HG03558 (cell line): ENCODE measurements around the gene HBG2.
"Not testable (repeated sequence)": the region's sequence is repeated elsewhere in the genome, so short reads cannot be mapped to it uniquely, and the experiment has no call there.

Experiments
- ATAC-seq: cut with Tn5 transposase; IDR thresholded peaks from one replicate; pipeline ENCODE4 v1.9.1; 2021; ENCODE audit warnings: moderate number of reproducible peaks; ENCODE audit not compliant: unreplicated experiment; ENCODE audit errors: extremely low read depth

HBG2 gene

DNA sequence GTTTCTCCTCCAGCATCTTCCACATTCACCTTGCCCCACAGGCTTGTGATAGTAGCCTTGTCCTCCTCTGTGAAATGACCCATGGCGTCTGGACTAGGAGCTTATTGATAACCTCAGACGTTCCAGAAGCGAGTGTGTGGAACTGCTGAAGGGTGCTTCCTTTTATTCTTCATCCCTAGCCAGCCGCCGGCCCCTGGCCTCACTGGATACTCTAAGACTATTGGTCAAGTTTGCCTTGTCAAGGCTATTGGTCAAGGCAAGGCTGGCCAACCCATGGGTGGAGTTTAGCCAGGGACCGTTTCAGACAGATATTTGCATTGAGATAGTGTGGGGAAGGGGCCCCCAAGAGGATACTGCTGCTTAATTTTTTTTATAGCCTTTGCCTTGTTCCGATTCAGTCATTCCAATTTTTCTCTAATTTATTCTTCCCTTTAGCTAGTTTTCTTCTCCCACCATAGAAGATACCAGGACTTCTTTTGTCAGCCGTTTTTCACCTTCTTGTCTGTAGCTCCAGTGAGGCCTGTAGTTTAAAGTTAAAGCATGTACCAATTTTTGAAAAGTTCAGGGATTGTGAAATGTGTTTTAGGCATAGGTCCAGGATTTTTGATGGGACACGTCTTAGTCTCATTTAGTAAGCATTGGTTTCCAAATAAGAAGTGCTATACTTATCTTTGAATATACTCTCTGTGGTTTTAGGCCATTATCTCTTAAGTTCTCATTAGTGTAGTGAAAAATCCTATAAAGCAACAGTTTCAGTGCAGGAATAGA, at the start of gene HBG2:
Gene HBG2, minus strand, starts transcription at position 136 of the 768 bp plus-strand sequence. Its CDS starts 53 bp downstream, at position 83.
- ATAC-seq = not testable (repeated sequence)

DNA sequence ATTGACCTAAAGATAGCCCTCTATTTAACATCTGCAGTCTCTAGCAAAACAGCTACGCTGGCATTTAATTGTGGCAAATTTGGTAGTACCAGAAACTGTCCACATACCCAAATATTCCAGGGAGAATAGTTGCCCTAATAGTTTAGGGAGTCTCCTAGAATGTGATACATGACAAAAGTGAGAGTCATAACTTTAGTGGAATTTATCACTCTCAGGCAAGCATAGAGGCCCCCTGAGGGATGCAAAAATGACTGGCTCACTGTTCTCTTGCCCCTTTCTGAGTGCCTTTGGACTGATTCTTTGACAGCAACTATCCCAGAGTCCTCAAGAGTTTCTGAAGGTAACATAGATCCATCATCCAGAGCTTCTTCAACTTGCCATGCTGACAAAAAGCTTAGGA, 49.5 kb upstream of the HBG2 start:
- ATAC-seq = no peak

DNA sequence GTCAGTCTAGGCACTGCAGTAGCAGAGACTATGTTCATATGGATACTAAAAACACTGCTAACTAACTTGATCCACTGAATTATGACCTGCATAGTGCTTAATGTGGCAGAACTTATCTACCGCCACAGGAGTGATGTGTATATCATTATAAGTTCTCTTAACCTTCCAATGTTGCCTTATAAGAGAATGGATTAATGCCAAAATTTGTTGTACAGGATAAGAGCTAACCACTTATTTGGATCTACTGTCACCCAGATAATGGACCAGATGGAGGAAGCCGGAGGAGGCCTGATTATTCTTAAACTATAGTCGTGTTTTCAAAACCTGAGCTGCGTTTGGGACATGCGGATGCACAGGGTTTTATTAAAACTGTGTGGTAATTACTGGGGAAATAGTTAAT, 49.0 kb upstream of the HBG2 start:
- no peak for ATAC-seq

DNA sequence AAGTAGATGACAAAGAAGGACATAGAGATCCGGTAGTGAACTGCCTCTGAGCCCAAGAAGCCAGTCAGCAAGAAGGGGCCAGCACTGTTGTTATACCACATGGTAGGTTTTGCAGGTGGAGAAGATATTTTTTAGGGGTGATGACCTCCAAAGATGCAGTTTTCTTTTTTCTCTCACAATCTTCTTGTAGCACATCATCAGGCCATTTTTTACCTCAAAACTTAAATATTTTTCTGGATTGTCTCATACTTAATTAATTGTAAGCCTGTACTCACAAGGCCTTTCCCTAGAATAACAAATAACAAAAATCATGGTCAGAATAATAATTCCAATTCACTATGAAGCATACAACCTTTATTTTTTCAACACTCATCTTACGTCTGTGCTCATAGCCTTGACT, 47.3 kb upstream of the HBG2 start, which contains the start of gene OR51B4:
Gene OR51B4, minus strand, starts transcription at position 101 of the 400 bp plus-strand sequence. Its CDS starts 0 bp downstream, at position 101.
- no peak for ATAC-seq

DNA sequence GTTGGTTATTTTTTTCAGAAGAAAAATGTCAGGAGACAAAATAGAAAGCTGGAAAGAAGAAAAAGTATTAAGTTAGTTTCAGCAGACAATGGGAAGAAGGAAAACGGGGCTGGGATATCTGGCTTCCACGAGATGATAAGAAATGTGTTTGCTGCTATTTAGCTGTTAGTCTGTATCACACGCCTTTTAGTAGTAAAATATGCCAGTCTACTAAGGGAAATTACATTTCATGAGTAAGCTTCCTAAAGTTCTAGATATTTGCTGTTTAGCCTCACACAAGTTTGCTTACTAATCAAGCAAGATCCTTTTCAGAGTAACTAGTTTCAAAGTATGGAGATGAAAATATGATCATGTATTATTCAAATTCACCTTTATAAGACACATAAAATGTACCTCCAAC, 45.7 kb upstream of the HBG2 start:
- ATAC-seq = no peak

DNA sequence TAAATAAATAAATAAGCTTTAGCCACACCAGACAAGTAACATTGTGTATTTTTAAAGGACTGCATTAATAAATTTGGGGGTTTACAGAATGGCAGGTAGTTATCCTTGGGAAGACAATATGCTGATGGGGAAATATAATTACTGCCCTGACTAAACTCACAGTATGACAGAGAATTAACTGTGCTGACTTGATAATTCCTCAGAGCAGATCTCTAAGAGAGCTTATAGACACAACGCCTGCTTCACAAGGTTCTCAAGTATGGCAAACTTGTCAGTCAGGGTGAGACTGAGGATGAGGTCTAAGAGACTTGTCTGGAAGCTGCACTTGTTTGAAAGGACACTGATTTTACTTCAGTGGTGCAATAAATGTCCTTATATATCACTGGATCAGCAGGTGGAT, 43.9 kb upstream of the HBG2 start:
- ATAC-seq = no peak

DNA sequence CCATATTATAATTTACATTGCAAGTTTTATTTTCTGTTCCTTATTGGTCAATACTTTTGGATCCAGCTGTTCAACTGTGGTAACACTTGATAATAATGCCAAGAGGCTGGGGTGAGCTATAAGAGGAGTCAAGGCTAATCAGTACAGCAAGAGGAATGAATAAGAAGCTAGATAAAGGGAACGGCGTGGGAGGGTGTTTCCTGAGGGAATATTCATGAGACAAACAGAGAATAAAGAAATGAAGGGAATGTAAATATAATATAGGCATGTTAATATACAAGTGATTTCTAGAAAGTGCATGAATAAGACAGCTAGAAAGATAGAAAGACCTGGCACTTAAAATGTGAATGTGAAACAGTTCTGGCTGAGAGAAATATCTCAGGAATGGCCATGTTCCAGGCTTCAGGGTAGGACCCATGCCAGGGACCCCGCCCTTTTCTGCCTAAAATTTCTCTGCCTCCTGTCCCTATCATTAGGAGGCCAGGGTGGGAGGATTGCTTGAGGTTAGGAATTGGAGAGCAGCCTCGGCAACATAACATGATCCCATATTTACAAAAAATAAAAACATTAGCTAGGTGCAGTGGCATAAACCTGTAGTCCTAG, 43.2 kb upstream of the HBG2 start:
- no peak for ATAC-seq

DNA sequence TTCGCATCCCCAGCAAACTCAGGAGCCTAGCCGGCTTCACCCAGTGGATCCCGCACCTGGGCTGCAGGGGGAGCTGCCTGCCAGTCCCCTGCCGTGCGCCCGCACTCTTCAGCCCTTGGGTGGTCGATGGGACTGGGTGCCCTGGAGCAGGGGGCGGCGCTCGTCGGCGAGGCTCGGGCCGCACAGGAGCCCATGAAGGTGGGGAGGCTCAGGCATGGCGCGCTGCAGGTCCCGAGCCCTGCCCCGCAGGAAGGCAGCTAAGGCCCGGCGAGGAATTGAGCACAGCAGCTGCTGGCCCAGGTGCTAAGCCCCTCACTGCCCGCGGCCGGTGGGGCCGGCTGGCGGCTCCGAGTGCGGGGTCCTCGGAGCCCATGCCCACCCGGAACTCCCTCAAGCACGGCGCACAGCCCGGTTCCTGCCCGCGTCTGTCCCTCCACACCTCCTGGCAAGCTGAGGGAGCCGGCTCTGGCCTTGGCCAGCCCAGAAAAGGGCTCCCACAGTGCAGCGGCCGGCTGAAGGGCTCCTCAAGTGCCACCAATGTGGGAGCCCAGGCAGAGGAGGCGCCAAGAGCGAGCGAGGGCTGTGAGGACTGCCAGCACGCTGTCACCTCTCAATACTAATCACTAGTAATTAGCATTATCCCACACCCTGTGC, 39.9 kb upstream of the HBG2 start:
- not testable (repeated sequence) for ATAC-seq

DNA sequence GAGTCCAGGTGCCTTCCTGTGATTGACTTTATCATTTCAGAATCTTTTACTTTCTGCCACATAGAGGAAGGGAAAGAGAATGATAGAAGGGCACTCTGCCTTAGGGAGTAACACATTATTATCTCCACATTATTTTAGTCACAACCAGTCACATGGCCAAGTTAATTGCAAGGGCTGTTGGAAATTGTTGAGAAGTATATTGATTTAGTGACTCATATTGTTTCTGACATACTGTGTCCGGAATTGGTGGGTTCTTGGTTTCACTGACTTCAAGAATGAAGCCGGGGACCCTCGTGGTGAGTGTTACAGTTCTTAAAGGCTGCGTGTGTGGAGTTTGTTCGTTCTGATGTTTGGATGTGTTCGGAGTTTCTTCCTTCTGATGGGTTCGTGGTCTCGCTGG, 38.4 kb upstream of the HBG2 start:
- no peak for ATAC-seq

DNA sequence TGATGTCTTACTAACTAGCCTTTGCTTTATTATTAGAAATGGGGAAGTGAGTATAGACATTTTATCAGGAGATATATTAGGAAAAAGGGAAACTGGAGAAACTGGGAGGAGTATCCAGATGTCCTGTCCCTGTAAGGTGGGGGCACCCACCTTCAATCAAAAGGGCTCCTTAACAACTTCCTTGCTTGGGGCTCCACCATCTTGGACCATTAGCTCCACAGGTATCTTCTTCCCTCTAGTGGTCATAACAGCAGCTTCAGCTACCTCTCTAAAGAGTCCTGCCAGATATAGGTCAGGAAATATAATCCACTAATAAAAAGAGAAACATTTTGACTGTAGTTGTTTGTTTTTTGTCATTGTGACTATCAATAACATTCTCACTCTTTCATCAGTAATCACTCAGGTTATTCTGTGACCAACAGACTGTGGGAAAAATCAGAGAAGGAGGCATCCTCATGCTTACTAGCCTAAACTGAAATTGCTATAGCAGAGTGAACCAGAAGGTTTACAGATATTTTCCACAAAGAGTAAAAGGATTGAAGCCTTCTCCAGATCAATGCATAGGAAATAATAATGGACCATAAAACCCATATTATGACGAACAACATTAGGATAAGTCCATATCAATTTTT, 36.7 kb upstream of the HBG2 start:
- peak; percentile 68 for ATAC-seq

DNA sequence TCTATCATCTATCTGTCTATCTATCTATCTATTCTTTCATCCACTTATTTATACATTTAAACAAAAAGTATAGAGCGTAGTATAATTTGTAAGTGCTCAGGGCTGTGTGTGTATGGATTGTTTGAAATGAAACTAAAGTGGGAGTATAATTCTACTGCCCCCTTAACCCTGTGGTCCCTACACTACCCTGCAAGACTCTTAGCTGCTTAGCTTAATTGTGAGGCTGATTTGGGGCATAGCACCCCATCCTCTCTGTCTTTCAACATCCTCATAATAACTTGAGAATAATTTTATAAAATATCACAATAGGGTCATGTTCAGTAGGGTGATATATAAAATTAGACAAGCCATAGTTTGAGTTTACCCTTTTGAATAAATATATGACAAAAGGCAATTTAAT, 35.5 kb upstream of the HBG2 start:
- no peak for ATAC-seq

DNA sequence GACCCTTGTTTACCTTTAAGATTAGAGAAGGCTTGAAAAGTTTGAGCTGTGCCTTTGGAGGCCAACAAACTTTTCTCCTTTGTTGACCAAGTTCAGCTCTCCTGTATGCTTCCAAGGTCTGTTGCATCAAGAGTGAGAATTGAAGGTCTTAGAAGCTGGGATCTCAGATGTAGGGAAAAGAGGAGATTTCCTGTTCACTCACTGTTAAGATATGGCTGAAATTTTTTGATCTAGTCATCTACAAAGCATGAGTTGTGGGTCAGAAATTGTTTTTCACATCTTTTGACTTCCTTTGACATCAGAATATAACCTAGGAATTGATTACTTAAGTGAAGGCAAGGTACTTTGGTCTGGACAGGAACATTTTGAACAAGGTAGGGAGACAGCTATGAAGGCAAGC, 35.1 kb upstream of the HBG2 start:
- ATAC-seq = no peak

DNA sequence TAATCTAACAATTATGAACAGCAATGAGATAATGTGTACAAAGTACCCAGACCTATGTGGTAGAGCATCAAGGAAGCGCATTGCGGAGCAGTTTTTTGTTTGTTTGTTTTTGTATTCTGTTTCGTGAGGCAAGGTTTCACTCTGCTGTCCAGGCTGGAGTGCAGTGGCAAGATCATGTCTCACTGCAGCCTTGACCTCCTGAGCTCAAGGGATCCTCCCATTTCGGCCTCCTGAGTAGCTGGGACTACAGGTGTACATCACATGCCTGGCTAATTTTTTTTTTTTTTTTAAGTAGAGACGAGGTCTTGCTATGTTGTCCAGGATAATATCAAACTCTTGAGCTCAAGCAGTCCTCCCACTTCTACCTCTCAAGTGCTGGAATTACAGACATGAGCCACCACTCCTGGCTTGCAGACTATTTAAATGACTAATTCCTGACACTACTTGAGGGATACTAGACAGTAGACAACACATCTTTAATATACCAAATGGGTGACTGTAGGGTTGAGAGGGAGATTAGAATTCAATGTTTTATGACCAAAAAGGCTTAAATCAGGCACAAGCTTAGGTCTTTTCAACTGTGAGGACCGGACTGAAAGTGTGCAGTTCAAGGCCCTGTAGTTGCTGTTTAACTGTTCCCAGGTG, 34.4 kb upstream of the HBG2 start:
- ATAC-seq = no peak

DNA sequence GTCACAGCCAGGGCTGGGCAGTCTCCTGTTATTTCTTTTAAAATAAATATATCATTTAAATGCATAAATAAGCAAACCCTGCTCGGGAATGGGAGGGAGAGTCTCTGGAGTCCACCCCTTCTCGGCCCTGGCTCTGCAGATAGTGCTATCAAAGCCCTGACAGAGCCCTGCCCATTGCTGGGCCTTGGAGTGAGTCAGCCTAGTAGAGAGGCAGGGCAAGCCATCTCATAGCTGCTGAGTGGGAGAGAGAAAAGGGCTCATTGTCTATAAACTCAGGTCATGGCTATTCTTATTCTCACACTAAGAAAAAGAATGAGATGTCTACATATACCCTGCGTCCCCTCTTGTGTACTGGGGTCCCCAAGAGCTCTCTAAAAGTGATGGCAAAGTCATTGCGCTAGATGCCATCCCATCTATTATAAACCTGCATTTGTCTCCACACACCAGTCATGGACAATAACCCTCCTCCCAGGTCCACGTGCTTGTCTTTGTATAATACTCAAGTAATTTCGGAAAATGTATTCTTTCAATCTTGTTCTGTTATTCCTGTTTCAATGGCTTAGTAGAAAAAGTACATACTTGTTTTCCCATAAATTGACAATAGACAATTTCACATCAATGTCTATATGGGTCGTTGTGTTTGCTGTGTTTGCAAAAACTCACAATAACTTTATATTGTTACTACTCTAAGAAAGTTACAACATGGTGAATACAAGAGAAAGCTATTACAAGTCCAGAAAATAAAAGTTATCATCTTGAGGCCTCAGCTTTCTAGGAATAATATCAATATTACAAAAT, 33.7 kb upstream of the HBG2 start:
- no peak for ATAC-seq

DNA sequence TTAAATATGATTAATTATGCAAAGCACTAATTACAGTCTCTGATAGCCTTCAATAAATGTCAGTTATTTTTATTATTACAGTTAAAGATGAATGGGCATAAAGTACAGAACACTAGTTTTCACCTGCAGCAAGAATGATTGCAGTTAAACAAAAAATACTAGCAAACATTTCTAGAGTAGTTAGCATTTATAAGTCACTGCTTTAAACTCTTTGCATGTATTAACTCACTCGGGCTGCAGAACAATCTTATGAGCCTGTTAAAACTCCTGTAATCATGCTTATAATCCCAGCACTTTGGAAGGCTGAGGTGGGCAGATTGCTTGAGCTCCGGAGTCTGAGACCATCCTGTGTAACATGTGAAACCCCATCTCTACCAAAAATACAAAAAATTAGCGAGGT, 32.3 kb upstream of the HBG2 start:
- ATAC-seq = no peak

DNA sequence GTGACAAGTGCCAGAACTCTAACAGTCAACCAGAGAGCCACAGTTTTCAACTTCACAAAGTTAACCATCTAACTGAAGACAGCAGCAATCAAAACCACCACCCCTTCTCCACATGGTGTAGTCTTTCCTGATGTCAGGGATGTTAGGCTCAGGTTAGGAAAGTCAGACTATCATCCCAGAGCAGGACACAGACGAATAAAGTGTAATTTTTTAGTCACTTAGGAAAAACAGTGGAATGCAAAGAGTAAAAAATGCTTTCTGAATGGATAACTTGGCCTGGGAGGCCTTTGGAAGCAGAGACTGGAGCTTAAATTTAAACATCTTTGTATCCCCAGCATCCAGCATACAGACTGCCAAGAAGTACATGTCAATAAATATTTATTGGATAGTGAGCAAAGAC, 31.8 kb upstream of the HBG2 start:
- ATAC-seq = no peak

DNA sequence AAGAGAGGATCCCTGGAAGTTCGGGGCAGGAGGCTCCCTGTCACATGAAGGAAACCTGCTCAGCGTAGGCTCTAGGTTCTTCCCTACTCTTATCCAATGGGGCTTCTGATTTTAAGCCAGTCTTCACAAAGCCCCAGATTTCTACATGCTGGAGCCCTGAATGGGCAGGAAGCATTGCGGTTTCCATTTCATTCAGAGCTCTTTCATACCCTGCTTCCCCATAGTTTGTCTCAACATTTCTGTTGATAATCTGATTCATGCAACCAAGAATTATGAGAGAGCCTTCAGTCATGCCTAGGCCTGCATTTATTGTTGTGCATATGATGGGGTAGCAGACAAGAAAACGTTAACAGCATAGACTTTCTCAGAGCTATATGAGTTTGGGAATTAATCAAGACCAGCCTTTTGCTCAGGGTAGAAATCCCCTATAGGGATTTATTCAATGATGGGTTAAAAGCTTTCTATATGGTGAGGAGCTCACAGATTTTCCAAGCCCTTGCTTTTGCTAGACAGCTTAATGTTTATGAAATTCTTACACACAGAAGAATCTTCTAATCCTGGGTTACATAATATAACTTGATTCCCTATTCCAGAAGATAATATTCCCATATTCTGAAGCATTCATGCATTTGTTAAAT, 31.2 kb upstream of the HBG2 start:
- no peak for ATAC-seq

DNA sequence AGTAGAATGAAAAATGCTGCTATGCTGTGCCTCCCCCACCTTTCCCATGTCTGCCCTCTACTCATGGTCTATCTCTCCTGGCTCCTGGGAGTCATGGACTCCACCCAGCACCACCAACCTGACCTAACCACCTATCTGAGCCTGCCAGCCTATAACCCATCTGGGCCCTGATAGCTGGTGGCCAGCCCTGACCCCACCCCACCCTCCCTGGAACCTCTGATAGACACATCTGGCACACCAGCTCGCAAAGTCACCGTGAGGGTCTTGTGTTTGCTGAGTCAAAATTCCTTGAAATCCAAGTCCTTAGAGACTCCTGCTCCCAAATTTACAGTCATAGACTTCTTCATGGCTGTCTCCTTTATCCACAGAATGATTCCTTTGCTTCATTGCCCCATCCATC, 30.1 kb upstream of the HBG2 start:
- ATAC-seq = no peak

DNA sequence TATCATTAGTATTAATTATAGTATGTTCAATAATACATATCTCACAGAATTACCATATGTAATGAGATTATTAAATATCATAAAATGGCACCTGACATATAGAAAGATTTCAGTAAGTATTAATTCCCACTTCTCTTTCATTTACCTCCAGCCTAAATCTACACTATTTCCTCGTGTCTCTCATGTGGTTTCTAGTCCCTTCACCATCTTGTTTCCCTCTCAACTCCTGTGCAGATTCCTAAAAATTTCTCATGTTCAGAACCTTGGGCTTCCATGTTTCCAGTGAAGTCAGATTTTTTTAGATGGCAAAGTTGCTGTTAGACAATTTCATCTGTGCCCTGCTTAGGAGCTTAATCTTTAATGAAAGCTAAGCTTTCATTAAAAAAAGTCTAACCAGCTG, 29.3 kb upstream of the HBG2 start:
- ATAC-seq = no peak
